GM18858 (cell line): ENCODE data around the gene RPRML.
"Not testable (repeated sequence)": the region's sequence is repeated elsewhere in the genome, so short reads cannot be mapped to it uniquely, and the experiment has no call there.

Experiments
- ATAC-seq: cut with Tn5 transposase; IDR thresholded peaks from one replicate; pipeline ENCODE4 v1.9.1; 2021; ENCODE audit not compliant: unreplicated experiment

RPRML gene

GRCh38 chr17:46979147-46979863, at the start of gene RPRML:
RPRML (minus strand) TSS chr17:46979253; CDS start chr17:46979007, 246 bp downstream.
- ATAC-seq, result no peak

GRCh38 chr17:47016966-47017365, 37.9 kb upstream of the RPRML start:
- ATAC-seq, result not testable (repeated sequence)

GRCh38 chr17:47013341-47013740, 34.3 kb upstream of the RPRML start:
- ATAC-seq, result no peak

GRCh38 chr17:47012457-47012856, 33.4 kb upstream of the RPRML start:
- no peak for ATAC-seq

- no peak for ATAC-seq
These were observed 30.9 kb upstream of the RPRML start for GRCh38 chr17:47009759-47010594.

GRCh38 chr17:47004906-47005305, 25.9 kb upstream of the RPRML start:
- ATAC-seq, result no peak

- not testable (repeated sequence) for ATAC-seq
These were observed 24.8 kb upstream of the RPRML start for GRCh38 chr17:47003864-47004263.

- ATAC-seq, result no peak
These were observed 17.0 kb upstream of the RPRML start for GRCh38 chr17:46995841-46996571.

GRCh38 chr17:46994993-46995392, 15.9 kb upstream of the RPRML start:
- ATAC-seq, result no peak

GRCh38 chr17:46991617-46992016, 12.6 kb upstream of the RPRML start:
- no peak for ATAC-seq

GRCh38 chr17:46989637-46990431, 10.8 kb upstream of the RPRML start:
- ATAC-seq, result no peak

- ATAC-seq, result not testable (repeated sequence)
These were observed 8.9 kb upstream of the RPRML start for GRCh38 chr17:46987927-46988326.

- ATAC-seq, result no peak
These were observed 7.3 kb upstream of the RPRML start for GRCh38 chr17:46986366-46986765.

GRCh38 chr17:46984892-46985291, 5.8 kb upstream of the RPRML start:
- ATAC-seq, result no peak

GRCh38 chr17:46984341-46984740, 5.3 kb upstream of the RPRML start:
- no peak for ATAC-seq

- ATAC-seq, result no peak
These were observed 4.7 kb upstream of the RPRML start for GRCh38 chr17:46983782-46984181.

GRCh38 chr17:46982577-46982976, 3.5 kb upstream of the RPRML start:
- no peak for ATAC-seq

- ATAC-seq, result no peak
These were observed 435 bp downstream of the RPRML start for GRCh38 chr17:46978489-46979146.

GRCh38 chr17:46977750-46978488, 1.1 kb downstream of the RPRML start:
- no peak for ATAC-seq

- ATAC-seq, result no peak
These were observed 1.7 kb downstream of the RPRML start for GRCh38 chr17:46977348-46977747.
